ENCODE measurements around the gene HOXB5.

Gene HOXB5

DNA sequence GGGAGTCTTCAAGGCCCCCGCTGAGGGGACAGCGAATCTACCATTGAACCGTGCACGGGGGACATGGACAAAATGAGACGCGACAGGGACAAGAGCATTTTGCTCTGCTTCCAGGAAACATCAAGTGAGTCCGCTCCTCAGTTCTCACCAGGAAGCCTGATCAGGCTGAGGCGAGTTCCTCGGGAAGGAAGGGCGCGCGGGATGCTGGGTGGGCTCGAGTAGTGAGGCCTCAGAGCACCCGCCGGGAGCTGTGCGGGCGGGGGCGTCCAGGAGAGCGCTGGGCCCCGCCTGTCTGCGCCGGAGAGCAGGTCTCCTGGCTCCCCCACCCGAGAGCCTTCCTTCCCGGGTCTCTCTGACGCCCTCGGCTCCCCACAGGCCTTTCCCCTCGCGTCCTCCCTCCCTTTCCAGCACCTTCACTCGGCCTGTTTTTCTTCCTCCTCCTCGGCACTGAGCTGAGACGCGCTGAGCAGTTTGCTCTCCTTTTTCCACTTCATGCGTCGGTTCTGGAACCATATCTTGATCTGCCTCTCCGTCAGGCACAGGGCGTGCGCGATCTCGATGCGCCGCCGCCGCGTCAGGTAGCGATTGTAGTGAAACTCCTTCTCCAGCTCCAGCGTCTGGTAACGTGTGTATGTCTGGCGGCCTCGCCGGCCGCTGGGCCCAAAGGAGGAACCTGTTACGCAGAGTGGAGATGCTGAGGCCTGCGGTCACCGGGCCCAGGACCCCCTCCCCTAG, 2.6 kb upstream of the HOXB5 start:
- TF ChIP-seq SIN3A (IDR thresholded peaks at IDR 0.05; ENCODE audit: borderline replicate concordance, insufficient read depth, low read length) (no peak), FOXP2 (optimal IDR thresholded peaks at IDR 0.05; ENCODE audit: borderline replicate concordance, extremely low read depth, extremely low read length, insufficient read depth) (no peak), POLR2AphosphoS5 (IDR thresholded peaks at IDR 0.05; ENCODE audit: low read depth, low read length) (no peak), TAF1 (IDR thresholded peaks at IDR 0.05; ENCODE audit: borderline replicate concordance, insufficient read depth, low read length) (no peak)
- TF ChIP-seq, protein P1, sequence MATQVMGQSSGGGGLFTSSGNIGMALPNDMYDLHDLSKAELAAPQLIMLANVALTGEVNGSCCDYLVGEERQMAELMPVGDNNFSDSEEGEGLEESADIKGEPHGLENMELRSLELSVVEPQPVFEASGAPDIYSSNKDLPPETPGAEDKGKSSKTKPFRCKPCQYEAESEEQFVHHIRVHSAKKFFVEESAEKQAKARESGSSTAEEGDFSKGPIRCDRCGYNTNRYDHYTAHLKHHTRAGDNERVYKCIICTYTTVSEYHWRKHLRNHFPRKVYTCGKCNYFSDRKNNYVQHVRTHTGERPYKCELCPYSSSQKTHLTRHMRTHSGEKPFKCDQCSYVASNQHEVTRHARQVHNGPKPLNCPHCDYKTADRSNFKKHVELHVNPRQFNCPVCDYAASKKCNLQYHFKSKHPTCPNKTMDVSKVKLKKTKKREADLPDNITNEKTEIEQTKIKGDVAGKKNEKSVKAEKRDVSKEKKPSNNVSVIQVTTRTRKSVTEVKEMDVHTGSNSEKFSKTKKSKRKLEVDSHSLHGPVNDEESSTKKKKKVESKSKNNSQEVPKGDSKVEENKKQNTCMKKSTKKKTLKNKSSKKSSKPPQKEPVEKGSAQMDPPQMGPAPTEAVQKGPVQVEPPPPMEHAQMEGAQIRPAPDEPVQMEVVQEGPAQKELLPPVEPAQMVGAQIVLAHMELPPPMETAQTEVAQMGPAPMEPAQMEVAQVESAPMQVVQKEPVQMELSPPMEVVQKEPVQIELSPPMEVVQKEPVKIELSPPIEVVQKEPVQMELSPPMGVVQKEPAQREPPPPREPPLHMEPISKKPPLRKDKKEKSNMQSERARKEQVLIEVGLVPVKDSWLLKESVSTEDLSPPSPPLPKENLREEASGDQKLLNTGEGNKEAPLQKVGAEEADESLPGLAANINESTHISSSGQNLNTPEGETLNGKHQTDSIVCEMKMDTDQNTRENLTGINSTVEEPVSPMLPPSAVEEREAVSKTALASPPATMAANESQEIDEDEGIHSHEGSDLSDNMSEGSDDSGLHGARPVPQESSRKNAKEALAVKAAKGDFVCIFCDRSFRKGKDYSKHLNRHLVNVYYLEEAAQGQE (IDR thresholded peaks at IDR 0.05; ENCODE audit: insufficient read depth in 1 of 2, low read depth in 2 of 2, low read length in 2 of 2): no peak

DNA sequence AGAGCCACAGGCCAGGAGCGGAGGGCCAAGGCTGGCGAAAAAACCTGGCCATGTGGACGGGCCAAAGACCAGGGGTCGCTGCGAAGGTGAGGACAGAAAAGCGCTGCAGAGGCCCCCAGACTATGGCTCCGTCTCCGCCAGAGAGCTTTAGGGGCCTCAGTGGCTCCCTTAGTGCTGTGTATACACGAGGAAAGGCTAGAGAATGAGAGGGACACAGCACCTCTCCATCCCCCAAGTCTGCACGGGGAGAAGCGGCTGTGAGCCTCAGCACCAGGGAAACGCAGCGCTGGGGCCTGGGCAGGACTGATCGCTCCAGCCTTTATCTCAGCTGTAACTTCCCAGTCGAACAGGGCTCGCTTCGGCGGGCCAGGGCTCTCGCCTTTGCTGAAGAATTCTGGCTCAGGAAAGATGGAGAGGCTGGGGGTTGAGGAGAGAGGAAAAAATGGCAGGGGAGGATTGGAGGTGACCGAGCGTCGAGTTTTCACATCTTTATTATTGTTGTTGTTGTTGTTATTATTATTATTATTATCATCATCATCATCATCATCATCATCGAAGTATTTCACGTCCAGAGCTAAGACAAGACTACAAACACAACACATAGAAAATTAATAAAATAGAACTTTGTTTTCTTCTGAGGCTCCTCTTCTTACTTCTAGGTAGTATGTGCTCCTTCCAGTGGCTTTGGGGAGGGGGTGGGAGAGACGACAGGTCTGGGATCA, 1.9 kb upstream of the HOXB5 start:
- TF ChIP-seq POLR2AphosphoS5 (IDR thresholded peaks at IDR 0.05; ENCODE audit: low read depth, low read length) (no peak), SIN3A (IDR thresholded peaks at IDR 0.05; ENCODE audit: borderline replicate concordance, insufficient read depth, low read length) (no peak), TAF1 (IDR thresholded peaks at IDR 0.05; ENCODE audit: borderline replicate concordance, insufficient read depth, low read length) (no peak), FOXP2 (optimal IDR thresholded peaks at IDR 0.05; ENCODE audit: borderline replicate concordance, extremely low read depth, extremely low read length, insufficient read depth) (no peak)
- TF ChIP-seq, protein P1 (IDR thresholded peaks at IDR 0.05; ENCODE audit: insufficient read depth in 1 of 2, low read depth in 2 of 2, low read length in 2 of 2): no peak

DNA sequence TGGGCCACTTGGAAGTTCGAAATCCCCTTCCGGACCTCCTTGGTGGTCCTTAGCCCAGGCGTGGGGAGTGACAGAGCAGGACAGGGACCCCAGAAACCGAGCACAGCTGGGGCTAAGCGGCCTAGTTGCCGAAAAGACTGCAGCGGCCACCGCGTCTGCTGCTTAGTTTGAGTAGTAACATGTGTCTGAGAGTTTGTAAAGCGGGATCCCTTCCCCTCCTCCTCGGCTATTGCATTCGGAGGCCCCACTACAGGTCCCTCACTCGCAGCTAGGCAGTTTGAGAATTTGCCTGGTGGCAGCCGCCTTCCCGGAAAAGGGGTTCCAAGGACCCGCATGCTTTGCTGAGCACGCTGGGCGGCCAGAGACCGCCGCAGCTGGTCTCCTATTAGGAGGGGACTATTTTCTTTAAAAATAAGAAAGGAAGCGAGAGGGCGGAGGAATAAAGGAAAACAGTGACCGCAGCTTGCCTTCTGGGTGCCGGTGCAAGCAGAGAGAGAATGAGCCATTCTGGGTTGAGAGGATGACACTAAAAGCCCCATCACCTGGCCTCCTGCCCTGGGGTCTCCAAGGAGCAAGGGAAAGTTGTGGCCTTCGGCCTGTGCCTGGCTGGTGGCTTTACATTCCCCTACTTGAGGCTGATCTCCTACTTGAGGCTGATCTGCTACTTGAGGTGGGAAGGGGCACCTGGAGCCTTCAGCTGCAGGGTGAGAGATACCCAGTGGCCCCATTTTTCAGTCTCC, 1.1 kb upstream of the HOXB5 start:
- TF ChIP-seq POLR2AphosphoS5 (IDR thresholded peaks at IDR 0.05; ENCODE audit: low read depth, low read length): no peak
- no peak for TF ChIP-seq SIN3A (IDR thresholded peaks at IDR 0.05; ENCODE audit: borderline replicate concordance, insufficient read depth, low read length)
- no peak for TF ChIP-seq FOXP2 (optimal IDR thresholded peaks at IDR 0.05; ENCODE audit: borderline replicate concordance, extremely low read depth, extremely low read length, insufficient read depth)
- TF ChIP-seq, protein P1 (IDR thresholded peaks at IDR 0.05; ENCODE audit: insufficient read depth in 1 of 2, low read depth in 2 of 2, low read length in 2 of 2): no peak
- no peak for TF ChIP-seq TAF1 (IDR thresholded peaks at IDR 0.05; ENCODE audit: borderline replicate concordance, insufficient read depth, low read length)

DNA sequence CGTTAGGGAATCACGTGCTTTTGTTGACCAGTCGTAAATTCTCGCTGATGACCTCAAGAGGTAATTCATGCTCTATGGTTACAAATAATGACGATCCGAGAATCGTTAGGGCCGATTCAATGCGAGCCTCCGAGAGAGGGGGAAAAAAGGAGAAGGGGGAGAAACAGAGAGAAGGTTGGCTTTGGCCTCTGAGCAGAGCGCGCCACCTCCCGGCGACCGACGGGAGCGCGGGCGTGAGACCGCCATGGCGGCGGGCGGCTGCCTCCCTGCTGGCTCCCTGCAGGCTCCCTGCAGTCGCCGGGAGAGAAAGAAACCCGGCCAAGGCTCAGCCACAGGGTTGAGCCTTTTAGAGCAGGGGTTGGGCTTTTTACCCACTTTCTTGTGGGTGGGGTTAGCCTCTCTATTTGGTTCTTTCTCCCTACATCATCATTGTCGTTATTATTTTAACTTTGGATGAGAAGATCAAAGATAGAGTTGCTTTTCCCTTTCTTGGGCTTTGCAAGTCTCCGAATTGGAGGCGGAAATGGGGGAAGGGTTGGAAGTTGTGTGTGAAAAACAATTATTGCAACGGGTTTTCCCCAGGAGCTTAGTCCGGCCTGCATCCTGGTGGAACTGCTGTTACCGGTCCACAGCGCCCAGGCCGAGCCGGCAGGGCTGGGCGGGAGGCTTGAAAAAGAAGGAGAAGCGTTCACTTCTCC, 410 bp upstream of the HOXB5 start:
- no peak for TF ChIP-seq POLR2AphosphoS5 (IDR thresholded peaks at IDR 0.05; ENCODE audit: low read depth, low read length)
- no peak for TF ChIP-seq FOXP2 (optimal IDR thresholded peaks at IDR 0.05; ENCODE audit: borderline replicate concordance, extremely low read depth, extremely low read length, insufficient read depth)
- TF ChIP-seq TAF1 (IDR thresholded peaks at IDR 0.05; ENCODE audit: borderline replicate concordance, insufficient read depth, low read length): no peak
- no peak for TF ChIP-seq SIN3A (IDR thresholded peaks at IDR 0.05; ENCODE audit: borderline replicate concordance, insufficient read depth, low read length)
- TF ChIP-seq, protein P1 (IDR thresholded peaks at IDR 0.05; ENCODE audit: insufficient read depth in 1 of 2, low read depth in 2 of 2, low read length in 2 of 2): no peak

Data from PFSK-1 (cell line).